C4-2B (cell line): ENCODE data around the gene OR1E2.
"Not testable (repeated sequence)": the region's sequence is repeated elsewhere in the genome, so short reads cannot be mapped to it uniquely, and the experiment has no call there.

Experiments
- H3K27ac ChIP-seq: fragments of 450-650 bp; 2 replicates; pipeline ENCODE4 v1.5.1; 2017
- CTCF ChIP-seq: fragments of 450-650 bp; conservative IDR thresholded peaks from 2 replicates; pipeline ENCODE4 v1.5.1; 2017; ENCODE audit warnings: mild to moderate bottlenecking
- ZFX ChIP-seq: fragments of 450-650 bp; IDR thresholded peaks from 2 replicates; pipeline ENCODE4 v1.6.1; 2017

The OR1E2 gene

GRCh38 chr17:3418222-3418621, 15.4 kb downstream of the OR1E2 start:
- TF ChIP-seq ZFX: no peak
- TF ChIP-seq CTCF: no peak
- H3K27ac ChIP-seq: no peak overlapping the region

GRCh38 chr17:3415610-3416009, 18.0 kb downstream of the OR1E2 start:
- H3K27ac ChIP-seq: no peak overlapping the region
- TF ChIP-seq CTCF (no peak), ZFX (no peak)

GRCh38 chr17:3412216-3412615, 21.4 kb downstream of the OR1E2 start:
- H3K27ac ChIP-seq: not testable (repeated sequence)

GRCh38 chr17:3411070-3411469, 22.6 kb downstream of the OR1E2 start, which contains the start of gene OR3A3:
OR3A3 (plus strand) TSS chr17:3411370.
- H3K27ac ChIP-seq: no peak within 1 kb of the TSS
- TF ChIP-seq CTCF: no peak
- TF ChIP-seq ZFX: no peak

GRCh38 chr17:3403856-3404255, 29.8 kb downstream of the OR1E2 start:
- not testable (repeated sequence) for H3K27ac ChIP-seq

- H3K27ac ChIP-seq: no peak overlapping the region
- TF ChIP-seq ZFX: no peak
- no peak for TF ChIP-seq CTCF
Measured at GRCh38 chr17:3401786-3402185, 31.9 kb downstream of the OR1E2 start.

- TF ChIP-seq CTCF (no peak), ZFX (no peak)
Measured at GRCh38 chr17:3400055-3400454, 33.6 kb downstream of the OR1E2 start.

GRCh38 chr17:3398310-3398709, 35.3 kb downstream of the OR1E2 start, which contains the start of gene OR1E1:
OR1E1 (minus strand) TSS chr17:3398410; CDS start chr17:3398410, 0 bp downstream.
- no peak for TF ChIP-seq CTCF
- TF ChIP-seq ZFX: no peak

More at GRCh38 chr17:3400055-3400454, 33.6 kb downstream of the OR1E2 start:
- H3K27ac ChIP-seq: no peak overlapping the region

GRCh38 chr17:3397801-3398200, 35.8 kb downstream of the OR1E2 start:
- not testable (repeated sequence) for H3K27ac ChIP-seq

More at GRCh38 chr17:3398310-3398709, 35.3 kb downstream of the OR1E2 start, which contains the start of gene OR1E1:
- H3K27ac ChIP-seq: no peak within 1 kb of the TSS
